GM18517 (cell line): ENCODE results near the gene ABLIM2.

Experiments used
- ATAC-seq: cut with Tn5 transposase; IDR thresholded peaks from one replicate; pipeline ENCODE4 v1.9.1; 2021; ENCODE audit warnings: mild to moderate bottlenecking, moderate library complexity; ENCODE audit not compliant: unreplicated experiment

Gene ABLIM2

GRCh38 chr4:8033829-8034528 lies 124.6 kb downstream of the ABLIM2 start:
- ATAC-seq, result no peak

- no peak for ATAC-seq
These were observed 125.4 kb downstream of the ABLIM2 start for GRCh38 chr4:8033067-8033755.

GRCh38 chr4:8032381-8032780 lies 126.2 kb downstream of the ABLIM2 start:
- no peak for ATAC-seq

- ATAC-seq, result no peak
These were observed 128.4 kb downstream of the ABLIM2 start for GRCh38 chr4:8030121-8030781.

- ATAC-seq, result no peak
These were observed 128.9 kb downstream of the ABLIM2 start for GRCh38 chr4:8029689-8030088.

GRCh38 chr4:8028884-8029568 lies 129.6 kb downstream of the ABLIM2 start:
- no peak for ATAC-seq

- ATAC-seq, result no peak
These were observed 130.2 kb downstream of the ABLIM2 start for GRCh38 chr4:8028368-8028767.

GRCh38 chr4:8026453-8026852 lies 132.2 kb downstream of the ABLIM2 start:
- no peak for ATAC-seq

GRCh38 chr4:8025668-8026067 lies 132.9 kb downstream of the ABLIM2 start:
- ATAC-seq, result no peak

GRCh38 chr4:8024073-8024786 lies 134.4 kb downstream of the ABLIM2 start:
- no peak for ATAC-seq

- no peak for ATAC-seq
These were observed 134.9 kb downstream of the ABLIM2 start for GRCh38 chr4:8023696-8024033.

GRCh38 chr4:8022767-8023695 lies 135.6 kb downstream of the ABLIM2 start:
- no peak for ATAC-seq

- no peak for ATAC-seq
These were observed 136.8 kb downstream of the ABLIM2 start for GRCh38 chr4:8021796-8022195.

GRCh38 chr4:8019396-8020365 lies 138.9 kb downstream of the ABLIM2 start:
- ATAC-seq, result no peak

GRCh38 chr4:8016527-8016926 lies 142.1 kb downstream of the ABLIM2 start:
- no peak for ATAC-seq

GRCh38 chr4:8015512-8015911 lies 143.1 kb downstream of the ABLIM2 start:
- no peak for ATAC-seq

- ATAC-seq, result no peak
These were observed 144.5 kb downstream of the ABLIM2 start for GRCh38 chr4:8013976-8014726.

- ATAC-seq, result no peak
These were observed 146.1 kb downstream of the ABLIM2 start for GRCh38 chr4:8012517-8012916.
